Muscle of leg (tissue), 11 donors: Measurements from ENCODE around the gene MALSU1. TPM values are rescaled to one million over a fixed set of nuclear protein-coding genes. Genes with fewer than 3 reads are reported as not detected.

Source experiments
- DNase-seq: peaks from one replicate; pipeline ENCODE4 v3.0.0; 2013
- H3K27ac ChIP-seq: one replicate; pipeline ENCODE4 v1.5.1; 2013; ENCODE audit warnings: mild to moderate bottlenecking, low read length, control low read depth
- H3K27me3 ChIP-seq: one replicate; pipeline ENCODE4 v1.6.1; 2013; ENCODE audit warnings: low read length; ENCODE audit not compliant: control insufficient read depth, insufficient read depth
- H3K36me3 ChIP-seq: one replicate; pipeline ENCODE4 v1.6.1; 2013; ENCODE audit warnings: low read length; ENCODE audit not compliant: control insufficient read depth, insufficient read depth
- H3K4me1 ChIP-seq: one replicate; pipeline ENCODE4 v1.6.1; 2013; ENCODE audit warnings: low read length; ENCODE audit not compliant: control insufficient read depth, insufficient read depth
- H3K4me3 ChIP-seq: one replicate; pipeline ENCODE4 v1.5.1; 2013; ENCODE audit warnings: low read length, control low read depth
- H3K9me3 ChIP-seq: replicated peaks from 2 replicates; pipeline ENCODE4 v1.6.1; 2013; ENCODE audit warnings: low read depth, low read length; ENCODE audit not compliant: control insufficient read depth
- WGBS: methylation state at CpG from one replicate; pipeline ENCODE4 v1.1.5; 2013; ENCODE audit warnings: missing lambda C conversion rate; ENCODE audit not compliant: insufficient coverage; 5-methylcytosine and 5-hydroxymethylcytosine counted together
- polyA plus RNA-seq, 8 donors: library from polyadenylated mRNA; unstranded; fragments of 120-200 nt; gene quantifications; one replicate each; pipeline versions ENCODE4 v1.2.1 to v1.2.3, GENCODE V29; 2013; ENCODE audit warnings: inconsistent platforms in 1 of 8, low replicate concordance in 1 of 8; ENCODE audit not compliant: insufficient read length in 8 of 8, insufficient read depth in 1 of 8
- total RNA-seq: library from RNA; stranded (reverse); fragments of 120-200 nt; gene quantifications from one replicate; pipeline ENCODE4 v1.2.4, GENCODE V29; 2013

MALSU1 gene
- total and polyA plus RNA-seq, 9 donors = 58.1 to 132 (median 89.9) TPM

DNA sequence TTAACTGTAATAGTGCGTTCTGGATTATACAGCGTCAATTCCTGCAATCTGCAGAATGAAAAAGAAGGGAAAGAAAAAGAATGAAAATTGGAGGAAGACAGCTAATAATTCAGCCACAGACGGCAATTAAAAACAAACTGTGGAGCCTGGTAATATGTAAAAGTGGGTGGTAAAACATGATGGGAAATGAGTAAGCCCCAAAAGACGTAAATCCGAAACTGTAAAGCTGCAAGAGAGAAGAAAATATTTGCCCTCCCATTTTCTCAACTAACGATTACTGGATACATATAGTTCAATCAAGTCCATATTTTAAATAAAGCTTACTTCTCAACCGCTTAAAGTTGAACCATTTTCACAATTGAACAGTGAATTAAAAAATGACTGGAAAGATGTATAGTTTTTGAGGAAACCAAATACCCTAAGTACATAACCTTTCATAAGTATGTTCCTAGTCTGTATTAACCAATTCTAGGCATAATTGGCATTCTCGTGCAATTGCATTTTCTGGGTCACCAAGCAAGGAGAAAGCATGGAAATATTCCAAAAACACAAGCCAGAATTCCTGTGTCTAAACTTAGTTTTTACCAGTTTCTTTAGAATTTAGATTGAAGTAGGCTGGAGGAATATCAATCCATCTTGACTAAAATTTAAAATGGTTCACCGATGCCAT lies 44.8 kb downstream of the MALSU1 start:
- Histone ChIP-seq H3K4me1 (no peaks in the 10 kb centered on the region), H3K9me3 (no peaks in the 10 kb centered on the region), H3K36me3 (peaks cover 38% of the 10 kb centered on the region), H3K27me3 (no peaks in the 10 kb centered on the region), H3K27ac (no peak overlapping the region), H3K4me3 (no peak overlapping the region)
- DNase-seq = no peak
- WGBS = 100% methylated on average over 1 of the region's 9 CpGs

DNA sequence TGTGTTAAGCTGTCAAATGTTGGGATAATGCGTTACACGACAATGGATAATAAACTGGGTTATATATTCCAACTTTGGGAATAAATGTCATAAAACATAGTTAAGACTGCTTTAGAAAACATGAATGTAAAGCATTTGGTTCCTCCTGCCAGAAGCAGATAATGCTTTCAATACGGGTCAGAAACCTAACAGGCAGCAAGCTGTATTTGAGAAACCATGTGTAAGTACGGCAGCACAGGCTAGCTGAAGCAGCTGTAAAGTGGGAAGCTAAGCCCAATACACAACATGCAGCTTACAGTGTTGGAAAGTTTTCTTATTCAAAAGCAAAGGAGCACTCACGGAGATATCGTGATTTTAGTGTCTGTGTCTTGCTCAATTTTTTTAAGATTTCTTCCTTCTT lies 46.5 kb downstream of the MALSU1 start:
- DNase-seq = peak; percentile 84
- Histone ChIP-seq H3K27ac (peak overlapping the region; percentile 23), H3K9me3 (no peaks in the 10 kb centered on the region), H3K36me3 (peaks cover 32% of the 10 kb centered on the region), H3K4me3 (no peak overlapping the region), H3K27me3 (no peaks in the 10 kb centered on the region), H3K4me1 (no peaks in the 10 kb centered on the region)
- 40% methylated on average over 1 of the region's 6 CpGs for WGBS

DNA sequence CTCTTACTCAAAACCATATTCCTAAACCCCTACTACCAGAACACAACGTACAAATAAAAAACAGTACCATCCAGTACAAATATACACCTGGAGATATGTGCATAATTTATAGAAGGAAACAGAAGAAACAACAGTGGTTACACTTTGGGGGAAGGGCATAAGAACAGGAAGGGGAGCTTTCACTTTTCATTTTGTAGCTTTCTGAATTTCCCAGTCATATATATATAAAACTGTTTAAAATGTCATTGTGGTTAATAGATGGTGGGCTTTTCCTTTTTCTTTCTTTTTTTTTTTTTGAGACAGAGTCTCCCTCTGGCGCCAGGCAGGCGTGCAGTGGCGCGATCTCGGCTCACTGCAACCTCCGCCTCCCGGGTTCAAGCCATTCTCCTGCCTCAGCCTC lies 47.2 kb downstream of the MALSU1 start:
- 83% methylated on average over 7 of the region's 8 CpGs for WGBS
- H3K4me1 ChIP-seq = no peaks in the 10 kb centered on the region
- no peak for DNase-seq
- H3K27me3 ChIP-seq = no peaks in the 10 kb centered on the region
- no peak overlapping the region for H3K4me3 ChIP-seq
- H3K27ac ChIP-seq = no peak overlapping the region
- peaks cover 29% of the 10 kb centered on the region for H3K36me3 ChIP-seq
- H3K9me3 ChIP-seq = no peaks in the 10 kb centered on the region

DNA sequence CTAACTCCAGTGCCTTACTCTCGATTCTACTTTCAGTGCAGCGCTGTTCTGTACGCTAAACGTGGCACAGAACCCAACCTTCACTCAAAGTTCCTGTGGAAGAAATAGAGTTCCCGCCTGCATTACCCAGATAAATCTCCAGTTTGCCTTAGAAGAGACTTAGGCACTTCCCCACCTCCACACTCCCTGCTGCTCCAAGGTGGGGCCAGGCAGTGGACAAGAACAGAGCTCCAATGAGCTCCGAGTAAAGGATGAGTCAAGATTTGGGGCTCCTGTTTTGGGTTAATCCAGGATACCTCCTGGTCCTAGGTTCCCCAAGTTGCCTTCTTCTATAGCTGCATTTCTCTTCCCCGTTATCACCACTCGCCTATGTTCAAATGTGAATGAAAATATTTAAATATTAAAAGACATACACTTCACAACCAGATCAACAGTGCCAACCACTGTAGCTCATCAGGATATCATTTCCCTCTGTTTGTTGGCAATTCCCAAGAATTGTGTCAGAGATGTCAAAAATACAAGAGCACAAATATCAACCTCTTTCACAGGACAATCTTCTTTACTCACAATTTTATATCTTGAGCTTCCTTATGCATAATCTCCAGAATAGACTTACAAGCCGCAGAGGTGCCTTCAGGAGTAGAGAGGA lies 48.0 kb downstream of the MALSU1 start:
- Histone ChIP-seq H3K4me3 (no peak overlapping the region), H3K27me3 (no peaks in the 10 kb centered on the region), H3K27ac (no peak overlapping the region), H3K4me1 (no peaks in the 10 kb centered on the region), H3K9me3 (no peaks in the 10 kb centered on the region), H3K36me3 (peaks cover 24% of the 10 kb centered on the region)
- DNase-seq = no peak
- WGBS = 85% methylated on average over 4 of the region's 9 CpGs

DNA sequence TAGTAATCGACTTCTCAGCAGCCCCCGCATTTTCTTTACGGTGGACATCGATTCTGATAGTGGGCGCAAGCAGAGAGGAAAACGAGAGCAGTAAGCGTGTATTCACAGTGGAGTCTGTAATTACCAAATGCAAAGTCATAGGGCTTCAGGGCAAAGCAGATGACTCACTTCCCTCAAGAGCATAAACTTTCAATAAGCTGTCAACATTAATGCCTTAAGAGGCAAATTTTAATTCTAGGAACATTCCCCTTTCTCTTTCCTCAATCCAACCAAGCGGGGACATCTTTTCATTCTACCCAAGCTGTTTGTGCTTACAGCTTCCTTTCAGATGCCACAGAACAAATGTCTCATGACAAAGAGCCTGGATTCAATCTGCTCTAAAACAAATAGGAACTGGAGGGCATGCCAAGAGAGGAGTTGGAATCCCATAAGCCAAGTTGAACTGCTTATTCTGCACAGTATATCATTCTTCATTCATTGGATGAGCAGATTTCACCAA lies 48.6 kb downstream of the MALSU1 start:
- H3K9me3 ChIP-seq = no peaks in the 10 kb centered on the region

DNA sequence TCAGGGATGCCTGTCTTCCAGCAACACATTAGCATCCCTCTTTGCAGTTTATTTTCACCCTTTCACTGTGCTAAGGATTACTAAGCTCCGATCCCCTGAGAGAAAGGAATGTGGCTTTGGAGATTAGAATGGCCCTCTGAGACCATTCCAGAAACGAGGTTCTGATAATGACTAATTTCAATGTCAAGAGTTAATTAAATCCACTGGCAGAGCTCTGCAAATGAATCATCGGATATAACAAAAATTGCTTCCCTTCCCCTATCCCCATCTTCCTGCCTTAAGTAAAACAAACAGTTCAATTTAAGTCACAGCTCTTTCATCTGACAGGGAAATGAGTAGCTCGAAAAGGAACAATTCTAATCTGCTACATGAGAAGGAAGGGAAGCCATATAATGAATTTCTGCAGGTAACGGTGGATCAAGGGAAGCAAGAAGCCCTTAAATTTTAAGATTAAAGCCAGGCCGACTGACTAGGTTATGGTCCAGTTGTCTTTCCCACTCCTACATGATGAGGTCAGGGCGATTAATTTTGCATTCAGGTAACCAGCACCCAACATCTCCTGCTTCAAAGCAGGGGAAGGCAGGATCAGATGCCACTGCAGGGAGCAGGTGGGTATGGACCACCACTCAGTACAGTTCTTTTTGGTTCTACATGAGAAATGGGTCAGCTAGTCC lies 50.5 kb downstream of the MALSU1 start:
- Histone ChIP-seq H3K4me1 (no peaks in the 10 kb centered on the region), H3K27ac (no peak overlapping the region), H3K27me3 (no peaks in the 10 kb centered on the region), H3K36me3 (peaks cover 20% of the 10 kb centered on the region), H3K4me3 (no peak overlapping the region), H3K9me3 (no peaks in the 10 kb centered on the region)
- no peak for DNase-seq
- 42% methylated on average over 2 of the region's 7 CpGs for WGBS

More for the DNA sequence above, 48.6 kb downstream of the MALSU1 start:
- WGBS = 89% methylated on average over 7 of the region's 8 CpGs
- Histone ChIP-seq H3K27ac (no peak overlapping the region), H3K27me3 (no peaks in the 10 kb centered on the region), H3K4me1 (no peaks in the 10 kb centered on the region), H3K36me3 (peaks cover 24% of the 10 kb centered on the region), H3K4me3 (no peak overlapping the region)
- DNase-seq = no peak

DNA sequence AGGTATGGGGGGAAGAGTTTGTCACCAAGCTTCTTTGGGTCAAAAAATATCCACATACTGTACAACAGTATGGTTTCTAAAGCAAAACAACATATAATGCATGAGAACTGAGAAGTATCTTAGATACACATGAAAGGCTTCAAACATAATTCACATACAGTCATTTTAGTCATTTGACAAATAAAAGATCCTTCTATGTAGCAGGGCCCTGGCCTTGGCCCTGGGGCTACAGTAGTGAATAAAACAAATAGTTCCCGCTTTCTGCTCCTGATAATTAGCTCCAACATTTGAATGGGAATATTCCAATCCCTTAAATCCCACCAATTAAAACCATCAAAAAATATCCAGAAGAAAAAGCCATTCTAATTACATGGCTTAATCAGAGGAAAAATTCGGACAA lies 51.3 kb downstream of the MALSU1 start:
- H3K4me1 ChIP-seq = no peaks in the 10 kb centered on the region
- H3K27me3 ChIP-seq = no peaks in the 10 kb centered on the region
- WGBS = no CpG with 5 or more reads among the region's 2 CpGs
- peaks cover 14% of the 10 kb centered on the region for H3K36me3 ChIP-seq
- H3K27ac ChIP-seq = no peak overlapping the region
- DNase-seq = no peak
- H3K9me3 ChIP-seq = no peaks in the 10 kb centered on the region
- H3K4me3 ChIP-seq = no peak overlapping the region

DNA sequence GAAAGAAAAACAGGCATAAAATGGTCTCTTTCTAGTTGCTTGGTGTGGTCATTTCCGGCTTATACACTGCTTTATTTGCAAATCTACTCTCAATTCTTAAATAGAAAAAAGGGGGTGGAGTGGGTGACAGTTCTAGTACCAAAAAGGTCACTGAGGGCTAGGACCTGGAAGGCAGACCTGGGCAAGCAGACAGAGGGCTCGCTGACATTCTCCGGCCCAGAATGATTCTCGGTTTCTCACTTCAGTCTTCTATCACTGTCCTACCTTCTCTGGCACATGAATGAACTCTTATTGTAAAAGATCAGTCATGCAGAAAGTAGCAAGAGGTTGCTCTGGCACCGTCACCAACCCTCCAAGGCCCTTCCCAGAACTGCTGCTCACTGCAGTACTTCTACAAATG lies 54.0 kb downstream of the MALSU1 start:
- H3K27ac ChIP-seq = no peak overlapping the region
- no peaks in the 10 kb centered on the region for H3K27me3 ChIP-seq
- no peaks in the 10 kb centered on the region for H3K9me3 ChIP-seq
- no peaks in the 10 kb centered on the region for H3K4me1 ChIP-seq
- no peak overlapping the region for H3K4me3 ChIP-seq
- 94% methylated on average over 3 of the region's 5 CpGs for WGBS
- H3K36me3 ChIP-seq = no peaks in the 10 kb centered on the region
- DNase-seq = no peak

DNA sequence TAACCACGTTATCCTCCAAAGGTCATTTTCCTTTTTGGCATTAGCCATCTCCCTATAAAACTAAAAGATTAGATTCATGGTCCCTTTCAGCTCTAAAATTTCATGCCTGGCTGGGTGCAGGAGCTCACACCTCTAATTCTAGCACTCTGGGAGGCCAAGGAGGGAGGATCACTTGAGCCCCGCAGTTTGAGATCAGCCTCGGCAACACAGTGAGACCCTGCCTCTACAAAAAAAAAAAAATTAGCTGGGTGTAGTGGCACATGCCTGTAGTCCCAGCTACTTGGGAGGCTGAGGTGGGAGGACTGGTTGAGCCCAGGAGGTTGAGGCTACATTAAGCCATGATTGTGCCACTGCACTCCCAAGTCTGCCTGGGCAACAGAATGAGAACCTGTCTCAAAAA lies 57.0 kb downstream of the MALSU1 start:
- Histone ChIP-seq H3K4me1 (no peaks in the 10 kb centered on the region), H3K9me3 (no peaks in the 10 kb centered on the region), H3K27me3 (no peaks in the 10 kb centered on the region), H3K4me3 (no peak overlapping the region), H3K36me3 (peaks cover 4% of the 10 kb centered on the region), H3K27ac (no peak overlapping the region)
- DNase-seq = no peak
- no CpG with 5 or more reads among the region's 3 CpGs for WGBS

DNA sequence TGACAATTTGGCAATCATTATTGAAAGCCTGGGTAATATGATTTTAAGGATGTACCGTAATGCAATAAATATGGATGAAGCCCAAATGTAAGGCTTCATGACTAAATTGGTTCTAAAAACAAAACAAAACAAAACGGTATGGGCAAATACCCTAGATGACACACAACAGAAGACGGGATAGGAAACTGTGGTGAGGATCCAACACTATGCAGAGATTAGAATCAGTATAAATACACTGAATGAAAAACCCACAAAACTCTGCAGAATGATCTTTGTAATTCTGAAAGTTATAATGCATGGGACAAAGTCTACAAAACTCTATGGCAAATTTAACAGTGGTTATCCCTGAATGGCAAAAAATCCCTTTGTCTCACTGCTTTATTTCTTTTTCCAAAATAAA lies 57.6 kb downstream of the MALSU1 start:
- no peak overlapping the region for H3K4me3 ChIP-seq
- H3K36me3 ChIP-seq = peaks cover 4% of the 10 kb centered on the region
- no peaks in the 10 kb centered on the region for H3K4me1 ChIP-seq
- H3K27ac ChIP-seq = no peak overlapping the region
- H3K9me3 ChIP-seq = no peaks in the 10 kb centered on the region
- no peak for DNase-seq
- H3K27me3 ChIP-seq = no peaks in the 10 kb centered on the region
- WGBS = no CpG with 5 or more reads among the region's 3 CpGs
